ENCODE data around the gene NRCAM. TPM values are rescaled to one million over a fixed set of nuclear protein-coding genes. Genes with fewer than 3 reads are reported as not detected.

NRCAM gene
- total and polyA plus RNA-seq, 2 of the 13 experiments (the other 11 are each of a cell fraction or from before 2014, with no cell fraction given) = 0.31 to 0.33 TPM

- Histone ChIP-seq H3K4me3 (replicated peaks in 1 of 3; ENCODE audit: insufficient read depth in 1 of 3, low read depth in 2 of 3, low read length in 3 of 3) (no peak overlapping the region), H4K20me1 (ENCODE audit: insufficient read depth, low read length) (no peaks in the 10 kb centered on the region), H3K9ac (ENCODE audit: insufficient read depth, low read depth, low read length) (no peak overlapping the region), H3K27me3 (ENCODE audit: control insufficient read depth in 1 of 2, insufficient read depth in 2 of 2, low read length in 2 of 2) (no peaks in the 10 kb centered on the region), H3K36me3 (replicated peaks in 1 of 2; ENCODE audit: control insufficient read depth in 1 of 2, insufficient read depth in 2 of 2, low read length in 2 of 2) (no peaks in the 10 kb centered on the region), H3K4me2 (ENCODE audit: low read depth, low read length) (no peak overlapping the region), H3K27ac (ENCODE audit: extremely low read length, insufficient read depth, low read length) (no peak overlapping the region), H3K4me1 (ENCODE audit: insufficient read depth, low read length) (no peaks in the 10 kb centered on the region), H3K9me3 (ENCODE audit: low read length) (no peaks in the 10 kb centered on the region), H2AFZ (ENCODE audit: low read length) (no peak overlapping the region), H3K79me2 (ENCODE audit: insufficient read depth, low read length) (no peaks in the 10 kb centered on the region)
- 7% methylated on average over 1 of the region's 1 CpG for WGBS (ENCODE audit: low lambda C conversion rate)
- in situ Hi-C loops (cut with HindIII; ENCODE audit: extremely low pct_ligation_motif_present, low pct_unique_long_range_greater_than_20kb) = no loop called here
- no TSS peak for BruUV-seq (replicated peaks)
- ChIA-PET POLR2A (no interaction called here), CTCF (ENCODE audit: low intra/inter-chr PET ratio, low total read pairs) (no interaction called here)
- no peak for TF ChIP-seq ZNF7 (CRISPR knock-in tag; IDR thresholded peaks at IDR 0.05)
- no peak for TF ChIP-seq ZBTB34 (CRISPR knock-in tag; IDR thresholded peaks at IDR 0.05)
- no peak for TF ChIP-seq ZFP90 (CRISPR knock-in tag; IDR thresholded peaks at IDR 0.05; ENCODE audit: borderline replicate concordance)
- TF ChIP-seq SIX4 (CRISPR knock-in tag; IDR thresholded peaks at IDR 0.05) = no peak
- ATAC-seq (no peak), DNase-seq (ENCODE audit: low spot score) (no peak), FAIRE-seq (no peak)
- intact Hi-C loops (cut with micrococcal nuclease; ENCODE audit: unreplicated experiment) = no loop called here
Observed at GRCh38 chr7:108158776-108159175, 297.5 kb downstream of the NRCAM start.

- DNase-seq (ENCODE audit: low spot score) = no peak
- Histone ChIP-seq H2AFZ (ENCODE audit: low read length) (no peak overlapping the region), H3K9me3 (ENCODE audit: low read length) (no peaks in the 10 kb centered on the region), H3K4me3 (replicated peaks in 1 of 3; ENCODE audit: insufficient read depth in 1 of 3, low read depth in 2 of 3, low read length in 3 of 3) (no peak overlapping the region), H3K27ac (ENCODE audit: extremely low read length, insufficient read depth, low read length) (no peak overlapping the region), H3K4me2 (ENCODE audit: low read depth, low read length) (no peak overlapping the region), H4K20me1 (ENCODE audit: insufficient read depth, low read length) (no peaks in the 10 kb centered on the region), H3K27me3 (ENCODE audit: control insufficient read depth in 1 of 2, insufficient read depth in 2 of 2, low read length in 2 of 2) (no peaks in the 10 kb centered on the region), H3K9ac (ENCODE audit: insufficient read depth, low read depth, low read length) (no peak overlapping the region), H3K36me3 (replicated peaks in 1 of 2; ENCODE audit: control insufficient read depth in 1 of 2, insufficient read depth in 2 of 2, low read length in 2 of 2) (no peaks in the 10 kb centered on the region), H3K4me1 (ENCODE audit: insufficient read depth, low read length) (no peaks in the 10 kb centered on the region), H3K79me2 (ENCODE audit: insufficient read depth, low read length) (no peaks in the 10 kb centered on the region)
- no peak for ATAC-seq
- intact Hi-C loops (cut with micrococcal nuclease; ENCODE audit: unreplicated experiment) (no loop called here), in situ Hi-C loops (cut with HindIII; ENCODE audit: extremely low pct_ligation_motif_present, low pct_unique_long_range_greater_than_20kb) (no loop called here)
- BruUV-seq (replicated peaks) = no TSS peak
- POLR2A ChIA-PET = no interaction called here
- no peak for FAIRE-seq
- CTCF ChIA-PET (ENCODE audit: low intra/inter-chr PET ratio, low total read pairs) = no interaction called here
- 42% methylated on average over 4 of the region's 4 CpGs for WGBS (ENCODE audit: low lambda C conversion rate)
- TF ChIP-seq YEATS2 (CRISPR knock-in tag; IDR thresholded peaks at IDR 0.05; ENCODE audit: borderline replicate concordance) (no peak), AKAP8 (CRISPR knock-in tag; IDR thresholded peaks at IDR 0.05) (no peak), MZF1 (CRISPR knock-in tag; IDR thresholded peaks at IDR 0.05; ENCODE audit: borderline replicate concordance) (no peak), NBN (conservative IDR thresholded peaks at IDR 0.05) (no peak), PLRG1 (conservative IDR thresholded peaks at IDR 0.05) (no peak), PCBP2 (optimal IDR thresholded peaks at IDR 0.05; ENCODE audit: low read depth, low read length, poor library complexity, severe bottlenecking) (no peak), ZFP37 (CRISPR knock-in tag; IDR thresholded peaks at IDR 0.05; ENCODE audit: borderline replicate concordance) (no peak), ZNF563 (CRISPR knock-in tag; IDR thresholded peaks at IDR 0.05) (no peak), NR2F6 (IDR thresholded peaks at IDR 0.05) (no peak), NR2F6 (CRISPR knock-in tag; IDR thresholded peaks at IDR 0.05) (no peak), ZNF670 (CRISPR knock-in tag; IDR thresholded peaks at IDR 0.05; ENCODE audit: borderline replicate concordance) (no peak), MAF1 (CRISPR knock-in tag; IDR thresholded peaks at IDR 0.05; ENCODE audit: borderline replicate concordance) (no peak), TOPORS (CRISPR knock-in tag; IDR thresholded peaks at IDR 0.05) (no peak)
- TF ChIP-seq, protein P1, sequence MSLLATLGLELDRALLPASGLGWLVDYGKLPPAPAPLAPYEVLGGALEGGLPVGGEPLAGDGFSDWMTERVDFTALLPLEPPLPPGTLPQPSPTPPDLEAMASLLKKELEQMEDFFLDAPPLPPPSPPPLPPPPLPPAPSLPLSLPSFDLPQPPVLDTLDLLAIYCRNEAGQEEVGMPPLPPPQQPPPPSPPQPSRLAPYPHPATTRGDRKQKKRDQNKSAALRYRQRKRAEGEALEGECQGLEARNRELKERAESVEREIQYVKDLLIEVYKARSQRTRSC (CRISPR knock-in tag; IDR thresholded peaks at IDR 0.05; ENCODE audit: low read depth) = no peak
- TF ChIP-seq, protein P2, sequence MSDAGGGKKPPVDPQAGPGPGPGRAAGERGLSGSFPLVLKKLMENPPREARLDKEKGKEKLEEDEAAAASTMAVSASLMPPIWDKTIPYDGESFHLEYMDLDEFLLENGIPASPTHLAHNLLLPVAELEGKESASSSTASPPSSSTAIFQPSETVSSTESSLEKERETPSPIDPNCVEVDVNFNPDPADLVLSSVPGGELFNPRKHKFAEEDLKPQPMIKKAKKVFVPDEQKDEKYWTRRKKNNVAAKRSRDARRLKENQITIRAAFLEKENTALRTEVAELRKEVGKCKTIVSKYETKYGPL (CRISPR knock-in tag; IDR thresholded peaks at IDR 0.05) = no peak
Observed at GRCh38 chr7:108157606-108158335, 298.5 kb downstream of the NRCAM start.

Measured in HepG2 (cell line).